Suprapubic skin (tissue), 4 donors: ENCODE results near the gene TMEM91.

Experiments used
- CTCF ChIP-seq, 2 donors: fragments of 200-600 bp in 1 of 2; fragments of 450-650 bp in 1 of 2; sonication (generic) in 1 of 2; IDR thresholded peaks; one replicate each; pipeline ENCODE4 v1.5.1; 2016 to 2019; ENCODE audit warnings: antibody characterized with exemption in 2 of 2, mild to moderate bottlenecking in 1 of 2, moderate library complexity in 1 of 2
- EP300 ChIP-seq: sonication (generic); formaldehyde crosslinking; IDR thresholded peaks from one replicate; pipeline ENCODE4 v1.6.1; 2017; ENCODE audit warnings: antibody characterized with exemption
- POLR2A ChIP-seq, 2 donors: fragments of 450-650 bp; IDR thresholded peaks; one replicate each; pipeline ENCODE4 v1.6.1; 2017; ENCODE audit warnings: antibody characterized with exemption in 2 of 2, mild to moderate bottlenecking in 2 of 2, moderate library complexity in 2 of 2
- POLR2AphosphoS5 ChIP-seq, 3 donors: sonication (generic); formaldehyde crosslinking; IDR thresholded peaks; one replicate each; pipeline ENCODE4 v1.6.1; 2017; ENCODE audit warnings: antibody characterized with exemption in 3 of 3

GRCh38 chr19:41372501-41372900, 3.8 kb upstream of the TMEM91 start:
- no peak for TF ChIP-seq CTCF (IDR thresholded peaks at IDR 0.05)
- no peak for TF ChIP-seq POLR2A (IDR thresholded peaks at IDR 0.05)
- no peak for TF ChIP-seq EP300
- no peak for TF ChIP-seq POLR2AphosphoS5 (IDR thresholded peaks at IDR 0.05)
